K562 (cell line): ENCODE data around the gene METTL23. TPM values are rescaled to one million over a fixed set of nuclear protein-coding genes. Genes with fewer than 3 reads are reported as not detected.

Experiments
- ATF3 ChIP-seq, 2 experiments: fragments of 450-650 bp in 1 of 2; sonication (generic) in 1 of 2; formaldehyde crosslinking in 1 of 2; IDR thresholded peaks in 1 of 2; conservative IDR thresholded peaks in 1 of 2; 2 replicates each; pipeline versions ENCODE4 v1.6.1 to v1.8.1; 2016 to 2023; ENCODE audit warnings: mild to moderate bottlenecking in 2 of 2, moderate library complexity in 2 of 2, inconsistent platforms in 1 of 2, missing genetic modification reagents in 1 of 2
- E4F1 ChIP-seq: fragments of 250-450 bp; sonication (Bioruptor Pico); IDR thresholded peaks from 2 replicates; pipeline ENCODE4 v1.5.0; 2021; ENCODE audit warnings: mild to moderate bottlenecking, borderline replicate concordance
- FOXM1 ChIP-seq, 2 experiments: fragments of 450-650 bp in 1 of 2; sonication (generic) in 1 of 2; formaldehyde crosslinking in 1 of 2; IDR thresholded peaks; 2 replicates each; pipeline versions ENCODE4 v1.6.1 to v1.9.0; 2017 to 2022; ENCODE audit warnings: low read depth in 2 of 2, mild to moderate bottlenecking in 2 of 2, missing genetic modification reagents in 1 of 2, moderate library complexity in 1 of 2
- KLF13 ChIP-seq: fragments of 450-650 bp; IDR thresholded peaks from 2 replicates; pipeline ENCODE4 v1.6.1; 2016; ENCODE audit warnings: missing genetic modification characterization, low read depth, mild to moderate bottlenecking, missing compliant biosample characterization, moderate library complexity, borderline replicate concordance
- MBD2 ChIP-seq: sonication (generic); IDR thresholded peaks from 2 replicates; pipeline ENCODE4 v1.6.1; 2016; ENCODE audit warnings: low read depth, borderline replicate concordance
- MNT ChIP-seq, 2 experiments: fragments of 450-650 bp; conservative IDR thresholded peaks; 2 replicates each; pipeline ENCODE4 v1.6.1; 2017; ENCODE audit warnings: mild to moderate bottlenecking in 2 of 2, moderate library complexity in 2 of 2
- NRF1 ChIP-seq, 2 experiments: fragments of 450-650 bp; IDR thresholded peaks in 1 of 2; conservative IDR thresholded peaks in 1 of 2; 2 replicates each; pipeline ENCODE4 v1.6.1; 2014; ENCODE audit warnings: mild to moderate bottlenecking in 2 of 2
- POLR2AphosphoS5 ChIP-seq: IDR thresholded peaks from 2 replicates; pipeline ENCODE4 v1.6.1; 2011; ENCODE audit warnings: mild to moderate bottlenecking, low read depth, low read length, moderate library complexity; ENCODE audit not compliant: control insufficient read depth, insufficient read depth
- RAD51 ChIP-seq: fragments of 450-650 bp; IDR thresholded peaks from 2 replicates; pipeline ENCODE4 v1.7.1; 2016; ENCODE audit warnings: low read depth, mild to moderate bottlenecking, borderline replicate concordance
- SREBF1 ChIP-seq: fragments of 150-350 bp; IDR thresholded peaks from 2 replicates; pipeline ENCODE4 v1.6.1; 2014; ENCODE audit warnings: antibody characterized with exemption, low read depth, low read length, borderline replicate concordance
- TGIF2 ChIP-seq: sonication (generic); formaldehyde crosslinking; IDR thresholded peaks from 2 replicates; pipeline ENCODE4 v1.8.1; 2022; ENCODE audit warnings: mild to moderate bottlenecking, missing genetic modification reagents, moderate library complexity
- TOE1 ChIP-seq, 2 experiments: fragments of 450-650 bp in 1 of 2; sonication (generic) in 1 of 2; formaldehyde crosslinking in 1 of 2; IDR thresholded peaks; 2 replicates each; pipeline versions ENCODE4 v1.7.1 to v1.8.0; 2016 to 2022; ENCODE audit warnings: borderline replicate concordance in 2 of 2, mild to moderate bottlenecking in 2 of 2, antibody characterized with exemption in 1 of 2, inconsistent platforms in 1 of 2, low read depth in 1 of 2, missing genetic modification reagents in 1 of 2, moderate library complexity in 1 of 2
- ZFP30 ChIP-seq: fragments of 250-450 bp; sonication (Bioruptor Pico); IDR thresholded peaks from 2 replicates; pipeline ENCODE4 v1.8.0; 2022; ENCODE audit warnings: moderate library complexity, mild to moderate bottlenecking, inconsistent platforms, borderline replicate concordance
- ZNF263 ChIP-seq: sonication (generic); formaldehyde crosslinking; IDR thresholded peaks from 2 replicates; pipeline ENCODE4 v1.8.0; 2022; ENCODE audit warnings: mild to moderate bottlenecking, missing genetic modification reagents, borderline replicate concordance
- ZNF311 ChIP-seq: fragments of 250-450 bp; sonication (Bioruptor Pico); IDR thresholded peaks from 2 replicates; pipeline ENCODE4 v1.4.0; 2020; ENCODE audit warnings: mild to moderate bottlenecking, moderate library complexity
- polyA plus RNA-seq, 8 experiments: library from polyadenylated mRNA; depleted of rRNA in 4 of 8; stranded (reverse) in 5 of 8; unstranded in 3 of 8; fragments of >200 nt; fragmentation: Nextera tagmentation in 2 of 8; fragmentation: Illumina TruSeq in 1 of 8; extraction: Ambion mirVana in 2 of 8; extraction: Trizol in 1 of 8; gene quantifications; 2 replicates each; pipeline versions ENCODE4 v1.2.1 to v1.2.3, GENCODE V29; 2011 to 2014; ENCODE audit warnings: inconsistent platforms in 1 of 8, missing spikeins in 1 of 8
- total RNA-seq, 7 experiments: library from RNA; depleted of rRNA in 6 of 7; stranded (reverse); fragments of >200 nt in 6 of 7; fragmentation: Illumina TruSeq in 2 of 7; extraction: Trizol in 2 of 7; gene quantifications; 2 replicates each; pipeline versions ENCODE4 v1.2.1 to v1.2.3, GENCODE V29; 2011 to 2021; ENCODE audit warnings: low replicate concordance in 1 of 7
- TF ChIP-seq, protein P1 (sequence below): fragments of 250-450 bp; sonication (Bioruptor Pico); IDR thresholded peaks from 2 replicates; pipeline ENCODE4 v1.9.0; 2021; ENCODE audit warnings: mild to moderate bottlenecking, inconsistent platforms

METTL23 gene
- total and polyA plus RNA-seq, 9 of the 15 experiments (the other 6 are each of a cell fraction or from before 2014, with no cell fraction given), result 29.4 to 67.3 (median 41.6) TPM

GRCh38 chr17:76737676-76738467 is 11.2 kb downstream of the METTL23 start, which contains the start of gene MFSD11 (continued):
- TF ChIP-seq TOE1 (IDR thresholded peaks at IDR 0.05; ENCODE audit: borderline replicate concordance) (peak; percentile 90; the same call in 1 of the 2 replicates), TOE1 (CRISPR knock-in tag; IDR thresholded peaks at IDR 0.05; ENCODE audit: borderline replicate concordance, low read depth) (peak; percentile 41; the same call in 1 of the 2 replicates), KLF13 (tag) (peak; percentile 55; the same call in 1 of the 2 replicates), TGIF2 (CRISPR knock-in tag) (0 out of 2 replicates have a peak, but pooled peaks have one; percentile 75), E4F1 (no peak), RAD51 (peak; percentile 83), MBD2 (peak; percentile 67; the same call in 1 of the 2 replicates), ATF3 (IDR thresholded peaks at IDR 0.05) (peak; percentile 81), ATF3 (CRISPR knock-in tag; conservative IDR thresholded peaks at IDR 0.05) (peak; percentile 88), ZFP30 (CRISPR knock-in tag) (no peak), ZNF311 (CRISPR knock-in tag) (no peak), MNT (conservative IDR thresholded peaks at IDR 0.05) (peak; percentile 75 to 93), NRF1 (conservative IDR thresholded peaks at IDR 0.05 in 1 of 2, IDR thresholded peaks at IDR 0.05 in 1 of 2) (peak; percentile 93 to 95), POLR2AphosphoS5 (peak; percentile 54), ZNF263 (CRISPR knock-in tag) (peak; percentile 95), FOXM1 (IDR thresholded peaks at IDR 0.05; ENCODE audit: low read depth) (no peak), FOXM1 (CRISPR knock-in tag; IDR thresholded peaks at IDR 0.05; ENCODE audit: low read depth) (no peak), SREBF1 (peak; percentile 74; the same call in 1 of the 2 replicates)
- TF ChIP-seq, protein P1, sequence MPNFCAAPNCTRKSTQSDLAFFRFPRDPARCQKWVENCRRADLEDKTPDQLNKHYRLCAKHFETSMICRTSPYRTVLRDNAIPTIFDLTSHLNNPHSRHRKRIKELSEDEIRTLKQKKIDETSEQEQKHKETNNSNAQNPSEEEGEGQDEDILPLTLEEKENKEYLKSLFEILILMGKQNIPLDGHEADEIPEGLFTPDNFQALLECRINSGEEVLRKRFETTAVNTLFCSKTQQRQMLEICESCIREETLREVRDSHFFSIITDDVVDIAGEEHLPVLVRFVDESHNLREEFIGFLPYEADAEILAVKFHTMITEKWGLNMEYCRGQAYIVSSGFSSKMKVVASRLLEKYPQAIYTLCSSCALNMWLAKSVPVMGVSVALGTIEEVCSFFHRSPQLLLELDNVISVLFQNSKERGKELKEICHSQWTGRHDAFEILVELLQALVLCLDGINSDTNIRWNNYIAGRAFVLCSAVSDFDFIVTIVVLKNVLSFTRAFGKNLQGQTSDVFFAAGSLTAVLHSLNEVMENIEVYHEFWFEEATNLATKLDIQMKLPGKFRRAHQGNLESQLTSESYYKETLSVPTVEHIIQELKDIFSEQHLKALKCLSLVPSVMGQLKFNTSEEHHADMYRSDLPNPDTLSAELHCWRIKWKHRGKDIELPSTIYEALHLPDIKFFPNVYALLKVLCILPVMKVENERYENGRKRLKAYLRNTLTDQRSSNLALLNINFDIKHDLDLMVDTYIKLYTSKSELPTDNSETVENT (CRISPR knock-in tag), result peak; percentile 10; the same call in 1 of the 2 replicates
